ENCODE measurements around the gene IL17A.

Gene IL17A

GRCh38 chr6:52144196-52145076 lies 41.7 kb upstream of the IL17A start:
- no peak for TF ChIP-seq CTCF (IDR thresholded peaks at IDR 0.05; ENCODE audit: low read length, missing control alignments)
- DNase-seq (ENCODE audit: low read depth), result no peak
- H3K4me3 ChIP-seq (replicated peaks; ENCODE audit: low read depth, low read length), result no peak overlapping the region

- TF ChIP-seq CTCF (IDR thresholded peaks at IDR 0.05; ENCODE audit: low read length, missing control alignments), result no peak
- H3K4me3 ChIP-seq (replicated peaks; ENCODE audit: low read depth, low read length), result no peak overlapping the region
- no peak for DNase-seq (ENCODE audit: low read depth)
Observed at GRCh38 chr6:52146851-52147445, 39.2 kb upstream of the IL17A start.

GRCh38 chr6:52149076-52149475 lies 37.1 kb upstream of the IL17A start:
- H3K4me3 ChIP-seq (replicated peaks; ENCODE audit: low read depth, low read length), result no peak overlapping the region
- DNase-seq (ENCODE audit: low read depth), result no peak
- TF ChIP-seq CTCF (IDR thresholded peaks at IDR 0.05; ENCODE audit: low read length, missing control alignments), result no peak

GRCh38 chr6:52149949-52150348 lies 36.2 kb upstream of the IL17A start:
- TF ChIP-seq CTCF (IDR thresholded peaks at IDR 0.05; ENCODE audit: low read length, missing control alignments), result no peak
- DNase-seq (ENCODE audit: low read depth), result no peak
- no peak overlapping the region for H3K4me3 ChIP-seq (replicated peaks; ENCODE audit: low read depth, low read length)

GRCh38 chr6:52152070-52152423 lies 34.1 kb upstream of the IL17A start:
- H3K4me3 ChIP-seq (replicated peaks; ENCODE audit: low read depth, low read length), result no peak overlapping the region
- DNase-seq (ENCODE audit: low read depth), result no peak
- TF ChIP-seq CTCF (IDR thresholded peaks at IDR 0.05; ENCODE audit: low read length, missing control alignments), result no peak

- no peak for TF ChIP-seq CTCF (IDR thresholded peaks at IDR 0.05; ENCODE audit: low read length, missing control alignments)
- no peak overlapping the region for H3K4me3 ChIP-seq (replicated peaks; ENCODE audit: low read depth, low read length)
- no peak for DNase-seq (ENCODE audit: low read depth)
Observed at GRCh38 chr6:52152711-52153160, 33.4 kb upstream of the IL17A start.
